ENCODE data around the gene BIVM.
A peak's percentile ranks its signal among the peaks of the same experiment; 100 is the strongest.

Gene BIVM

DNA sequence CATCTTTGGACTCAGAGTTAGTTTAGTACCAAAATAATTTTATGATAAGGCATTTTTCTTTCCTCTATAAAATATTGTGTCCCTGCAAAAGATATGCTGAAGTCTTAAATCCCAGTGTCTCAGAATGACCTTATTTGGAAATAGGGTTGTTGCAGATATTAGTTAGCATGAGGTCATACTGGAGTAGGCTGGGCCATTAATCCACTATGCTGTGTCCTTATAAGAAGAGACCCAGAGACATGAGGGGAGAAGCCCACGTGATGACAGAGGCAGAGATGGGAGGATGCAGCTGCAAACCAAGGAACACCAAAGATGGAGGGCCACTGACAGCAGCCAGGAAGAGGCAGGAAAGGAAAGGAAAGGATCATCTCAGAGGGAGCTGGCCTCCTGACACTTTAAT, 6.5 kb upstream of the BIVM start:
- no peaks in the 10 kb centered on the region for H3K4me1 ChIP-seq (ENCODE audit: control insufficient read depth, insufficient read depth, low read length)
- no peak overlapping the region for H3K4me3 ChIP-seq (ENCODE audit: low read length in 2 of 2)
- peaks cover 6 to 19% of the 10 kb centered on the region in 2 donors for H3K36me3 ChIP-seq (ENCODE audit: control insufficient read depth in 2 of 2, insufficient read depth in 2 of 2, low read length in 2 of 2)
- H3K27me3 ChIP-seq (ENCODE audit: control insufficient read depth in 1 of 2, insufficient read depth in 2 of 2, low read length in 2 of 2), result no peaks in the 10 kb centered on the region
- no peaks in the 10 kb centered on the region for H3K9me3 ChIP-seq (ENCODE audit: control insufficient read depth in 2 of 2, low read length in 2 of 2)
- H3K9ac ChIP-seq (ENCODE audit: low read length in 2 of 2), result no peak overlapping the region
- no peak overlapping the region for H3K27ac ChIP-seq (ENCODE audit: low read length)

GRCh38 chr13:102793611-102794355, 5.1 kb upstream of the BIVM start:
- Histone ChIP-seq H3K4me1 (ENCODE audit: control insufficient read depth, insufficient read depth, low read length) (peaks cover 6% of the 10 kb centered on the region), H3K9ac (ENCODE audit: low read length in 2 of 2) (no peak overlapping the region), H3K27ac (ENCODE audit: low read length) (no peak overlapping the region), H3K27me3 (ENCODE audit: control insufficient read depth in 1 of 2, insufficient read depth in 2 of 2, low read length in 2 of 2) (no peaks in the 10 kb centered on the region), H3K4me3 (ENCODE audit: low read length in 2 of 2) (no peak overlapping the region), H3K9me3 (ENCODE audit: control insufficient read depth in 2 of 2, low read length in 2 of 2) (no peaks in the 10 kb centered on the region), H3K36me3 (ENCODE audit: control insufficient read depth in 2 of 2, insufficient read depth in 2 of 2, low read length in 2 of 2) (peaks cover 6 to 12% of the 10 kb centered on the region in 2 donors)

DNA sequence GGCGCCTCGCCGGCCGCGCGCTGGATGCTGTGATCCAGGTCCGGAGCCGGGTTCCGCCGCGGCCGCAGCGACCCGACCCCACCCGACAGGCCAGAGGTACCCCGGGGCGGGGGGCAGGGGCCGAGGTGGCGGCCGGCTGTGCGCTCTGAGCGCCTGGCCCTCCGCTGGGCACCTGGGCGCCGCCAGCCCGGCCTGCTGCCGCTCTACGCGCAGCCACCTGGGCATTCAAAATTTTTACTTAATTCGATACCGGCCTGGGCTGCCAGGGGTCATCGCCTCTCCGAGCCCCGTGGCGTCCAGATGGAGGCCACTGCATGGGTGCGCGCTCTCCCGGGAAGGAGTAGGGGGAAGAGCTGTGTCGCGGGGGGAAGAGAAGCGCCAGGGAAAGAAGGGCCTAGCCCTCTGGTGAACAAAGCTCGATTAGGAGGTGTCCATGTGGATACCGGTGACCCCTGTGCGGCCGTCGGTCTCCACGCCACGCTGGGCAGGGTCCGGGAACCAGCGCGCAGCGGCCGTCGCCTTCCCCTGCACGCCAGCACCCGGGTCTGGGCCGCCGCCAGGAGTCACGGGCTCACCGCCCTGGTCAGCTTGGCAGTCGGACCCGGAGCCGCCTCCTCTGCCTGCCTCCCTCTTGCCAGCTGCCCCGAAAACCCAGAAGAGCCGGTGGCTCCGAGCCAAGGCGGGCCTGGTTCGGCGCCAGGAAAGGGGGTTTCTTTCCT, 666 bp downstream of the BIVM start:
- no peaks in the 10 kb centered on the region for H3K27me3 ChIP-seq (ENCODE audit: control insufficient read depth in 1 of 2, insufficient read depth in 2 of 2, low read length in 2 of 2)
- peak overlapping the region; percentile 72 to 93 for H3K4me3 ChIP-seq (ENCODE audit: low read length in 2 of 2)
- peak overlapping the region; percentile 71 for H3K27ac ChIP-seq (ENCODE audit: low read length)
- H3K4me1 ChIP-seq (ENCODE audit: control insufficient read depth, insufficient read depth, low read length), result peaks cover 21% of the 10 kb centered on the region
- H3K9me3 ChIP-seq (ENCODE audit: control insufficient read depth in 2 of 2, low read length in 2 of 2), result no peaks in the 10 kb centered on the region
- H3K9ac ChIP-seq (ENCODE audit: low read length in 2 of 2), result peak overlapping the region; percentile 82
- no peaks in the 10 kb centered on the region for H3K36me3 ChIP-seq (ENCODE audit: control insufficient read depth in 2 of 2, insufficient read depth in 2 of 2, low read length in 2 of 2)

DNA sequence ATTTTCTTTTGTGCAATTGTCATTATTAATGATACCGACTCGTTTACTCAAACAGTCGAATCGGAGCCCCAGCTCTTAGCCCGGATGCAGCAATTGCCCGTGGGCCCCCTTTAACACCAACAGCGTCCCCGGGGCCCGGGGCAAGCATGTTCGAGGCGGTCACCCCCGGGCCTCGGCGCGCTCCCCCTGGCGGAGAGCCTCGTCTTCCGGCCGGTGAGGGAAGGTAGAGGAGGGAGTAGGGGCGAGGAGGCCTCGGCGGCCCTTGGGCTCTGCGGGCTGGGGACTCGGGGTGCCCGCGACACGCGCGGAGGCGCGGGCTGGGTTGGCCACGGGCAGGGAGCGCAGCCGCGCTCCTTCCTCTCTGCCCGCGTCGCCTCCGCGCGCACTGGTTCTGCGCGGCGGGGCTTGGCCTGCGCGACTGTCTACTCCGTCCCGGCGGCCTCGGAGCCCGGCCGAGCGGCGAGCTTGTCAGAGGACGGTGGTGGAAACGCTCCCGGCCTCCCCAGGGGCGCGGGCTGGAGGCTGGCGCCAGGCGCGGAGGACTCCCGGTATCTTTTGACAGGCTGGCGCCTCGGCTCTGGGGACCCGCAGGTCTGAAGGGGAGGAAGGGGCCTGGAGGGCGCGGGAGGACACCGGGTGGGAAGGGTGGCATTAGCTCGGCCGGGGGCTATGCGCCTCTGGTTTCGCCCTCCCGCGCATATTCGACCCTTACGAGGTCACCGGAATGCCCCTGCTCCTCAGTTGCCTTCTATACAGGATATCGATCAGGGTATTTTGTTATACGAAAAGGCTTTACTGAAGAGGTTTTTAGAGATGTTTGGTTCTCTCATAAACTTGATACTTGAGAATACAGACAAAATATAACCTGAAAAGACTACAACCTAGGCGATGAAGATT, 1.5 kb downstream of the BIVM start:
- Histone ChIP-seq H3K36me3 (ENCODE audit: control insufficient read depth in 2 of 2, insufficient read depth in 2 of 2, low read length in 2 of 2) (no peaks in the 10 kb centered on the region), H3K4me1 (ENCODE audit: control insufficient read depth, insufficient read depth, low read length) (peaks cover 21% of the 10 kb centered on the region), H3K27me3 (ENCODE audit: control insufficient read depth in 1 of 2, insufficient read depth in 2 of 2, low read length in 2 of 2) (no peaks in the 10 kb centered on the region), H3K4me3 (ENCODE audit: low read length in 2 of 2) (peak overlapping the region; percentile 72 to 93), H3K9ac (ENCODE audit: low read length in 2 of 2) (peak overlapping the region; percentile 82), H3K27ac (ENCODE audit: low read length) (peak overlapping the region; percentile 71), H3K9me3 (ENCODE audit: control insufficient read depth in 2 of 2, low read length in 2 of 2) (no peaks in the 10 kb centered on the region)

- Histone ChIP-seq H3K4me3 (ENCODE audit: low read length in 2 of 2) (no peak overlapping the region), H3K27ac (ENCODE audit: low read length) (no peak overlapping the region), H3K4me1 (ENCODE audit: control insufficient read depth, insufficient read depth, low read length) (peaks cover 5% of the 10 kb centered on the region), H3K27me3 (ENCODE audit: control insufficient read depth in 1 of 2, insufficient read depth in 2 of 2, low read length in 2 of 2) (no peaks in the 10 kb centered on the region), H3K9ac (ENCODE audit: low read length in 2 of 2) (no peak overlapping the region), H3K36me3 (ENCODE audit: control insufficient read depth in 2 of 2, insufficient read depth in 2 of 2, low read length in 2 of 2) (no peaks in the 10 kb centered on the region), H3K9me3 (ENCODE audit: control insufficient read depth in 2 of 2, low read length in 2 of 2) (no peaks in the 10 kb centered on the region)
Measured at GRCh38 chr13:102805680-102806079, 6.8 kb downstream of the BIVM start.

DNA sequence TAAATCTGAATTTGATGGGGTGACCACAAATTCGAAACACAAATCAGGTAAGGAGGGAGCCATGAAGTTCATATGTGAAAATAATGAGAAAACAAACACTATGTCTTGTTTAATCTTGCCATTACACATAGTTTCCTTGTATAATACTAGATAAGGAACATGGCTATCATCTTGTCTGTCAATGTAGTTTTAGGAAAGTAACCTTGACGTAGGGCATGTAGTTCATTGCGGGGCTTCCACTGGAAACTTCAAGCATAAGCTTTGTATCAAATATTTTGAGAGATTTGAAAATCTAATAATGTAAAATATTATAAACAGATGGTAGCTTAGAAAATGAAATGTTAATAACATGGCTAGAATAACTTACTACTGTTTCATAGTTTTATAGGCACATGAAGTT, 8.8 kb downstream of the BIVM start:
- H3K9ac ChIP-seq (ENCODE audit: low read length in 2 of 2), result no peak overlapping the region
- no peaks in the 10 kb centered on the region for H3K27me3 ChIP-seq (ENCODE audit: control insufficient read depth in 1 of 2, insufficient read depth in 2 of 2, low read length in 2 of 2)
- no peak overlapping the region for H3K27ac ChIP-seq (ENCODE audit: low read length)

GRCh38 chr13:102812611-102813287, 13.8 kb downstream of the BIVM start:
- H3K4me1 ChIP-seq (ENCODE audit: control insufficient read depth, insufficient read depth, low read length), result no peaks in the 10 kb centered on the region
- H3K9ac ChIP-seq (ENCODE audit: low read length in 2 of 2), result no peak overlapping the region
- peaks cover 0 to 4% of the 10 kb centered on the region in 2 donors for H3K36me3 ChIP-seq (ENCODE audit: control insufficient read depth in 2 of 2, insufficient read depth in 2 of 2, low read length in 2 of 2)
- no peak overlapping the region for H3K4me3 ChIP-seq (ENCODE audit: low read length in 2 of 2)
- no peaks in the 10 kb centered on the region for H3K27me3 ChIP-seq (ENCODE audit: control insufficient read depth in 1 of 2, insufficient read depth in 2 of 2, low read length in 2 of 2)
- no peaks in the 10 kb centered on the region for H3K9me3 ChIP-seq (ENCODE audit: control insufficient read depth in 2 of 2, low read length in 2 of 2)
- H3K27ac ChIP-seq (ENCODE audit: low read length), result no peak overlapping the region

More for the DNA sequence above, 8.8 kb downstream of the BIVM start:
- H3K9me3 ChIP-seq (ENCODE audit: control insufficient read depth in 2 of 2, low read length in 2 of 2), result no peaks in the 10 kb centered on the region
- H3K4me1 ChIP-seq (ENCODE audit: control insufficient read depth, insufficient read depth, low read length), result no peaks in the 10 kb centered on the region
- H3K4me3 ChIP-seq (ENCODE audit: low read length in 2 of 2), result no peak overlapping the region
- H3K36me3 ChIP-seq (ENCODE audit: control insufficient read depth in 2 of 2, insufficient read depth in 2 of 2, low read length in 2 of 2), result no peaks in the 10 kb centered on the region

- Histone ChIP-seq H3K9ac (ENCODE audit: low read length in 2 of 2) (no peak overlapping the region), H3K9me3 (ENCODE audit: control insufficient read depth in 2 of 2, low read length in 2 of 2) (no peaks in the 10 kb centered on the region), H3K4me1 (ENCODE audit: control insufficient read depth, insufficient read depth, low read length) (no peaks in the 10 kb centered on the region), H3K27me3 (ENCODE audit: control insufficient read depth in 1 of 2, insufficient read depth in 2 of 2, low read length in 2 of 2) (no peaks in the 10 kb centered on the region), H3K27ac (ENCODE audit: low read length) (no peak overlapping the region), H3K4me3 (ENCODE audit: low read length in 2 of 2) (no peak overlapping the region), H3K36me3 (ENCODE audit: control insufficient read depth in 2 of 2, insufficient read depth in 2 of 2, low read length in 2 of 2) (peaks cover 4 to 7% of the 10 kb centered on the region in 2 donors)
Measured at GRCh38 chr13:102814025-102814607, 15.2 kb downstream of the BIVM start.

- no peak overlapping the region for H3K4me3 ChIP-seq (ENCODE audit: low read length in 2 of 2)
- no peaks in the 10 kb centered on the region for H3K27me3 ChIP-seq (ENCODE audit: control insufficient read depth in 1 of 2, insufficient read depth in 2 of 2, low read length in 2 of 2)
- peaks cover 4 to 13% of the 10 kb centered on the region in 2 donors for H3K36me3 ChIP-seq (ENCODE audit: control insufficient read depth in 2 of 2, insufficient read depth in 2 of 2, low read length in 2 of 2)
- no peaks in the 10 kb centered on the region for H3K9me3 ChIP-seq (ENCODE audit: control insufficient read depth in 2 of 2, low read length in 2 of 2)
- H3K27ac ChIP-seq (ENCODE audit: low read length), result no peak overlapping the region
- H3K4me1 ChIP-seq (ENCODE audit: control insufficient read depth, insufficient read depth, low read length), result no peaks in the 10 kb centered on the region
- no peak overlapping the region for H3K9ac ChIP-seq (ENCODE audit: low read length in 2 of 2)
Measured at GRCh38 chr13:102814793-102815192, 15.9 kb downstream of the BIVM start.

DNA sequence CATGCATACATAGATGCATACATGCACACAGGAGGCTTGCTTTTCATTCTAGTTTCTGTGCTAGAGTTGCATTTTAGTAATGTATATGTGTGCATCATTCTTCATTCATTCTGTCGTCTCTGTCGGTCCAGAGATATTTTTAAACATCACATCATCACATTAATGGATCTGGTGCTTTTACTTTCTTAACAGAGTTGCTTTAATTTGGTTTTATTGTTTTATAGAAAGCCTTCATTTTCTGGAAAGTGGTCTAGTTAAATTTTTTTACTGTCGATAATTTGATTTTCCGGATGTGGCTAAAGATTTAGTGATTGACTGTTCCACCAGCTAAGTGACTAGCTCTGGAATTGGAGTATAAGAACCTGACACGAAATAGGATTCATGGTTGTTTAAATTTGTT, 16.9 kb downstream of the BIVM start:
- Histone ChIP-seq H3K4me3 (ENCODE audit: low read length in 2 of 2) (no peak overlapping the region), H3K27me3 (ENCODE audit: control insufficient read depth in 1 of 2, insufficient read depth in 2 of 2, low read length in 2 of 2) (no peaks in the 10 kb centered on the region), H3K27ac (ENCODE audit: low read length) (no peak overlapping the region), H3K9ac (ENCODE audit: low read length in 2 of 2) (no peak overlapping the region), H3K4me1 (ENCODE audit: control insufficient read depth, insufficient read depth, low read length) (no peaks in the 10 kb centered on the region), H3K9me3 (ENCODE audit: control insufficient read depth in 2 of 2, low read length in 2 of 2) (no peaks in the 10 kb centered on the region), H3K36me3 (ENCODE audit: control insufficient read depth in 2 of 2, insufficient read depth in 2 of 2, low read length in 2 of 2) (peaks cover 4 to 13% of the 10 kb centered on the region in 2 donors)

All from stomach smooth muscle (tissue), 2 donors.